ENCODE results near the gene MMD2.

GRCh38 chr7:4996696-4997222 is 37.8 kb upstream of the MMD2 start:
- TF ChIP-seq CTCF (conservative IDR thresholded peaks at IDR 0.05; ENCODE audit: low read length) (no peak), EZH2phosphoT487 (IDR thresholded peaks at IDR 0.05; ENCODE audit: borderline replicate concordance) (no peak)

Measured in Loucy (cell line).